HT1080 (cell line): Measurements from ENCODE around the gene GNAQ. TPM values are rescaled to one million over a fixed set of nuclear protein-coding genes. Genes with fewer than 3 reads are reported as not detected.

ENCODE experiments used
- DNase-seq: peaks from one replicate; pipeline ENCODE4 v3.0.0-alpha.2; 2015; ENCODE audit warnings: low read depth
- total RNA-seq: library from RNA; depleted of rRNA; stranded (reverse); fragments of >200 nt; shearing (Covaris generic); gene quantifications from 2 replicates; pipeline ENCODE4 v1.2.3, GENCODE V29; 2014

Gene GNAQ
- total RNA-seq, 1 experiment from 2014 or later = 14.6 TPM

GRCh38 chr9:78003730-78004129, 27.9 kb downstream of the GNAQ start:
- no peak for DNase-seq

GRCh38 chr9:78001946-78002731, 29.5 kb downstream of the GNAQ start:
- DNase-seq = peak; percentile 32

GRCh38 chr9:78000221-78000620, 31.4 kb downstream of the GNAQ start:
- no peak for DNase-seq

GRCh38 chr9:77999231-77999631, 32.4 kb downstream of the GNAQ start:
- no peak for DNase-seq

GRCh38 chr9:77997611-77998284, 33.9 kb downstream of the GNAQ start:
- DNase-seq = no peak

DNA sequence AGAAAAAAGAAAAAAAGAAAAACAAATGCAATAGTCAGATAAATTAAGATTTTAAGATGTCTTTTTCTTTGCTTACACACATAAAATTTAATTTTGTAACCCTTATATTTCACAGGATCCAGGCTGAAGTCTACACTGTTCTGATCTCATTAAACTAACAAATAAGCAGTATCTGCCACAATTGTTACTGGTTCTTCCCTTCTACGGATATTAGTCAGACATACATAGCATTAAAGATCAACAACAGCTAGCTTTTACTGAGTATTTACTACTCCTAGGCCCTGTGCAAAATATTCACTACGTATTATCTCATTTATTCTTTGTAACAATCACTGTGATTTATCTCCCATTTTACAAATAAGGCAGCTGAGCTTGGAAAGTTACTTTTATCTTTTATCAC, 34.9 kb downstream of the GNAQ start:
- DNase-seq = no peak

DNA sequence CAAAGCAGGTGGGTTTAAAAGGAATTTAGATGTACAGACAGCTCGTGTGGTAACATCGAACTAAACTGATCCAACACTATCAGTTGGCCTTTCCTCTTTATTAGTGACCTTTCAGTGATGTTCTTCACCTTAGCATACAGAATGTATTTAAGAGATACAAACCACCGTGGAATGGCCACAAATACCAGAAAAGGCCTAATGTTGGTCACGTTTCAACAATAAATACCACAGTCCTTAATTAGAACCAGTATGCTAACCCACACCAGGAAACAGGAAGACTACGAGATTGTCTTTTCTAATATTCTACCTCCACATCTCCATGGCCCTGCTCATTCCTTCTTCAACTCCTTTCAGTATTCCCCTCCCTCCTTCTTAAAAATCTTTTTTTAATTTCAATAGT, 40.4 kb downstream of the GNAQ start:
- no peak for DNase-seq

GRCh38 chr9:77989909-77990308, 41.7 kb downstream of the GNAQ start:
- no peak for DNase-seq

DNA sequence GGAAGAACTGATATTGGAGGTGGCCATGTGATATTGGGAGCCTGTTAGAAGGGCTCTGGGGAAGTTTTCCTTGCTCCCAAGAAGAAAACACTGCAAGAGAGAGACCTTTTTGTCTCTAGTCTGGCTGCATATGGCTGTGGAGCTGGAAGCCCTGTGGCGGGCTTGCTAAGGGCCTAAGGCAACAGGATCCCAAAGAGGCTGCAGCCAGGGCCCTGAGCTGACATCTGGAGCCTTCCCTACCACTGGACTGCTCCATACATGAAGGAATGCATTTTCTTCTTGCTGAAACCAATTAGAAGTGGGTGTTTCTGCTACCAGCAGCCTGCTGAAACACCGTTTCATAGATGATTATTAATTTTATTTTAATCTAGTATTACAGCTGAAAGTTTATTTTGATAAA, 42.2 kb downstream of the GNAQ start:
- DNase-seq = no peak

- no peak for DNase-seq
Observed at GRCh38 chr9:77988630-77989029, 43.0 kb downstream of the GNAQ start.

DNA sequence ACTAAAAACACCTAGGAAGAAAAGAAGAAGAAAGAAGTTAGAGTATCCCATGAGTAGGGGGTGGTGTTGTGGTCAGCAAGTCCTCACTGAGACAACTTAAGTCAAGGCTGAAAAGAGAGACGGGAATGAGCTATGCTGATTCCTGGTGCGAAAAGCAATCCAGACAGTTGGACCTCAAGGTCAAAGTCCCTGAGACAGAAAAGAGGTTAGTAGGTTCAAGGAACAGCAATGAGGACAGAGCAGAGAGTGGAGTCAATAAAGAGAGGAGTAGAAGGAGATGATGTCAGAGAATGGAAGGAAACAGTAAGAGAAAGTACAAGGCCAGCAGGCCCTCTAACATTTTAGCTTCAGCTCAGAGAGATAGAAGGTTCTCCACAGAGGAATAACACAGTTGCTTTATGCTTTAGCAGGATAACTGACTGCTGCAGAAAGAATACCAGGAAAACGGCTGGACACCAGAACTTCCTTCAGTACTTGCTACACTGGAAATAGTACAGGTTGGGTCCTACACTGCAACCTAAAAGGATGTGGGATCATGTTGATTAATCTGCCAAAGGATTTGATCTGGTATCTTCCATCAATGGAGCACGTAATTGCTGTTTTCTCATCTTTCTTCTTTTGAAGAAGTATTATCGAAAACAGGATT, 43.6 kb downstream of the GNAQ start:
- no peak for DNase-seq

DNA sequence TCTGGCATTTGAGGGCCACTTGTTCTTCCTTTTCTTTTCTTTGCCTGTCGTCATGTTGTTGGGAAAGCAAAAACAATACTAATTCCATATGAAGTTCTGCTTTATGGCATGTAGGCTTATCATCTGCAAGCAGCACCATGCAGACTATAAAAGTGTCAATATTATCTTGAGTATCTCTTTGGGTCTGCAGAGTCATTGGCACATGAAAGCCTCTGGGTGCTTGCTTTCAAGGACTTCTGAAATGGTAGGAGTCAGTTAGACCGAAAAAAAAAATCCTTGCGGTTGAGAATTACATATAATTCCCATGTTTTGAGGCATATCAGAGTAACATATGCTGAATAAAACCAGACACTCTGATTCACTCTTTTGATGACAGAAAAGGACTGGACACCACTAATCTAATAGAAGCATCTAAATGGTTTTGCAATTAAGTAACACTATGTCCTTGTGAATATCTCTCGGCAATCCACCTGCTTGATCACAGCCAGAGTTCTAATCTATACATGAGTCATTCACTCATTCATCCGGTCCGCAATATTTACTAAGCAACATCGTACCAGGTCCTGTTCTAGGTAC, 44.4 kb downstream of the GNAQ start:
- no peak for DNase-seq

DNA sequence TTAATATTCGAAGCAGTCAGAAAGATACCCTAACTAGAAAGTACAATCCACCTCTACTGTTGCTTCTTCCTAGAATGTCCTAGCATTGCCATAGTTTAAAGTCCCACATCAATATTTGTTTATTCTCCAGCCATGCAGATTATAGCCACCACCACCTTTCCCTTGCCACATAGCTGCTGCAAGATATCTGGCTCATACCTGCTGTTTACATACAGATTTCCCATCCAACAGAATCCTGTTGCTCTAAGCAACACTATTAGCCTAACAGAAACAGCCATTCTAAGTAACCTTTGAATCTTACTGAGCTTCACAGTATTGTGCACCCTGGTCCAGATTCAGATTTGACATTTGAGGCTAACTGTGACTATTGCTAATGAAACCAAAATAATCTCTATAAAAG, 45.6 kb downstream of the GNAQ start:
- no peak for DNase-seq

DNA sequence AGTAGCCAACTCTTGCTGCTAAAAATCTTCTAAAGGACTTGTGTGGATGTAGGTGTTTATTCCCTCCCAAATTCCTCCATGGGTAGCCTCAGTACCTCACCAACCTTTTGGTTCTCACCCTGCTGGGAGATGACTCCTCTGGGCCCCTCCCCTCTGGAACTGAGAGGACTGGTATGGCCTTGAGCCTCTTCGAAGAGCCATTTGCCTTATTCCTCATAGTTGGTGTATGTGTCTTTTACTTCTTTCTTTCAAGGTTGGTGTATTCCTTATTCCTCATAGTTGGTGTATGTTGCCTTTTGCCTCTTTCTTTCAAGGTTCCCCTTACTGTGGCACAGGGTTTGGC, 48.3 kb downstream of the GNAQ start:
- DNase-seq = no peak

DNA sequence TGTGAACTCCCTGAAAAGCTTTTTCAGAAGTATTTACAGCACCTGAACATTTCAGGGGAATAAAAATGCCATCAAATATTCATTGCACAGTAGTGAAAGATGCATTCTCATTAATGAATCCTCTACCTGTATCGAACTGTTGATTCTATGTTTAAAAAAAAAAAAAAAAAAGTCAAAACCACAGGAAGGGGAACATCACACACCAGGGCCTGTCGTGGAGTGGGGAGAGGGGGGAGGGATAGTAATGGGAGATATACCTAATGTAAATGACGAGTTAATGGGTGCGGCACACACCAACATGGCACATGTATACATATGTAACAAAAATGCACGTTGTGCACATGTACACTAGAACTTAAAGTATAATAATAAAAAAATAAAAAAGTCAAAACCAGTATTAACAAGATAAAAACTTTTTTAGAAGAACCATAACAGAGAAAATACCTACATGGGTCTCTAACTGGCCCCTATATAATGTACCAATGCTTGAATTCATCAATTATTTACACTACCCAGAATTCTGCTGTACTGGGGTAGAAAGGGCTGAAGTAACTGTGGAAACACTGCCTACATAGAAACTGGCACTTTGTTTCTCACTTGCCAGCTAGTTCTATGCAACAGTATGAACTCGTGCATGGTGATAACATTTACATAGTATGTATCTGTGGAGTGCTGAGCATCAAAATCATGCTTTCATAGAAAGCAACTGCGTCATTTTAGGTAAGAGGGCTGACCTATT, 48.9 kb downstream of the GNAQ start:
- no peak for DNase-seq

- DNase-seq = no peak
Observed at GRCh38 chr9:77981907-77982306, 49.7 kb downstream of the GNAQ start.

DNA sequence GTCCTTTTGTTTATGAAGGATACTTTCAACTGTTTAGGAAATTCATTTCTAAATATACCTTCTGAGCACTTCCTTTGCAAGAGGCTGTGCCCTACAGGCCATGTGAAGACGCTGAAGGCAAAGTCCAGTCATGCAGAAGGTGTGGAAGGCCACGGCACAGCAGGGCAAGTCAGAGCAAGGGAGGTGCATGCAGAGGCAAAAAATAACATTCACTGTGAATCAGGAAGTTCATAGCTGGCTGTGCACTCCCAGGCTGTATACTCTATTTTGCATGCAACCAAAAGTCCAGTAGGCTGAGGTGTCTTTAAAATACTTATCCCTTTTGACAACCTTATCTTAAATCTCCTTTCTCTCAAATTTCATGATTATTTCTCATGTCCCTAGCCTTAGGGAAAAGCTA, 50.3 kb downstream of the GNAQ start:
- peak; percentile 49 for DNase-seq

DNA sequence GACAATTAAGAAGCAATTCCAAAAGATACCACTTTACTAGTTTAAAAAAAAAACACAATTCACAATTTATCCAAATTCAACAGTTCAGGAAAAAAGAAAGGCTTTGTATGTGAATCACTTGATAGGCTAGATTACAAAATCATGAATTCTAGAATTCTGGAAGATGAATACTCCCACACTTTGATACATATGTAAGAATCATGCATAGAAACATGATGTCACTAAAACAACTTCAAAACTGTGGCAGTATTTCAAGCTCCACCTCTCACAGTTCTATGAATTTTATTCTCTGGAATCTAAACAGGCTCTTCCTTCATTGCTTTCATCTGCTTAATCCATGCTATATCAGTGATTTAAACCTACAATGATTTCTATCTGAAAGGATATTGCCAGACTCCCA, 51.0 kb downstream of the GNAQ start:
- no peak for DNase-seq

GRCh38 chr9:77978086-77978781, 53.4 kb downstream of the GNAQ start:
- no peak for DNase-seq

- DNase-seq = peak; percentile 80
Observed at GRCh38 chr9:77977210-77977611, 54.4 kb downstream of the GNAQ start.

DNA sequence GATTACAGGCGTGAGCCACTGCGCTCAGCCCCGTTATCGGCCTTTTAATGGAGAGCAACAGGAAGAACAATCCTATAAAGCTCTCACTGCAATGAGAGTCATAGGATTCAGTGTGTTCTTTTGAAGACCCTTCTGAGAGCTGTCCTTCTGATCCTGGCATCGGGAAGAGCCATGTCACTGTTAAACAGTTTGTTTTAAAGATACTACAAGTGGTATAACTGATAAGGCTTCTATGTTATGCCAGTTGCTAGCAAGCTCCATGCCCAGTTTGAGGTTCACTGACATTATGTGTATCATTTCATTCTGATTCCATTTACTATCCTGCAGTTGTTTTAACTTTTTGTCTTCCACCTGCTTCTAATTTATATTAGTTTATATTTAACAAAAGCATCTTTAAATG, 55.8 kb downstream of the GNAQ start:
- DNase-seq = no peak
